Neuron (in vitro differentiated cells): Measurements from ENCODE around the gene AGFG1.

Experiments used
- H2AFZ ChIP-seq: one replicate; pipeline ENCODE4 v1.6.1; 2013; ENCODE audit warnings: low read depth, mild to moderate bottlenecking, inconsistent platforms, low read length, moderate library complexity
- H3K27me3 ChIP-seq: one replicate; pipeline ENCODE4 v1.6.1; 2013; ENCODE audit warnings: low read length; ENCODE audit not compliant: insufficient read depth
- H3K36me3 ChIP-seq: one replicate; pipeline ENCODE4 v1.6.1; 2013; ENCODE audit warnings: low read length; ENCODE audit not compliant: insufficient read depth
- H3K4me1 ChIP-seq: one replicate; pipeline ENCODE4 v1.6.1; 2013; ENCODE audit warnings: low read length; ENCODE audit not compliant: insufficient read depth
- H3K4me3 ChIP-seq: 2 replicates; pipeline ENCODE4 v1.5.1; 2013; ENCODE audit warnings: mild to moderate bottlenecking, low read length, moderate library complexity
- H3K9me3 ChIP-seq: one replicate; pipeline ENCODE4 v1.6.1; 2013; ENCODE audit warnings: low read length

Gene AGFG1

DNA sequence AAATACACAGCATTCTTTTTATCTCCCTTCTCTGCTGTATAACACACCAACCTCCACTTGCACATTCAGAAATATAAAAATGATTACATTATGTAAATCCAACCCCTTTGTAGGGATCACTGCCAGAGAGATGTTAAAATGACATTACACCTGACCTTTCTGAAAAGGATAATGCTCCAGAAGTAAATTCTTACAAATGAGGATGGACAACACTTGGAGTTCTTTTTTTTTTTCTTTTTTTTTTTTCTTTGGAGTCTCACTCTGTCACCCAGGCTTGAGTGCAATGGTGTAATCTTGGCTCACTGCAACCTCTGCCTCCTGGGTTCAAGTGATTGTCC, 20.3 kb upstream of the AGFG1 start:
- no peaks in the 10 kb centered on the region for H3K27me3 ChIP-seq
- H3K36me3 ChIP-seq: no peaks in the 10 kb centered on the region
- no peaks in the 10 kb centered on the region for H3K9me3 ChIP-seq
- H3K4me1 ChIP-seq: peaks cover 16% of the 10 kb centered on the region
- H2AFZ ChIP-seq: no peak overlapping the region
- no peak overlapping the region for H3K4me3 ChIP-seq

DNA sequence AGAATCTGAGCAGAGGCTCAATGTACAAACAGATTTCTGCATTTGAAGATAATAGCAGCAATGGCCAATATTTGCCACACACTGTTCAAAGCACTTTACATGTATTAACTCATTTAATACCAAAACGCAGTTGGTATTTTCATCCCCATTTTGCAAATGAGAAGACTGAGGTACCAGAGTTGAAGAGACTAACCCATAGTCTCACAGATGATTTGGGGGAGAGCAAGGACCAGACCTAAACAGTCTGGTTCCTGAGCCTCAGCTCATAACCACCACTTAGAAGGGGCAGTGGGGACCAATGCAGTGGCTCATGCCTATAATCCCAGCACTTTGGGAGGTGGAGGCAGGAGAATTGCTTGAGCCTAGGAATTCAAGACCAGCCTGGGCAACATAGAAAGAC, 18.1 kb upstream of the AGFG1 start:
- H3K4me3 ChIP-seq: no peak overlapping the region
- no peaks in the 10 kb centered on the region for H3K9me3 ChIP-seq
- no peaks in the 10 kb centered on the region for H3K36me3 ChIP-seq
- no peak overlapping the region for H2AFZ ChIP-seq
- peaks cover 9% of the 10 kb centered on the region for H3K4me1 ChIP-seq
- no peaks in the 10 kb centered on the region for H3K27me3 ChIP-seq

DNA sequence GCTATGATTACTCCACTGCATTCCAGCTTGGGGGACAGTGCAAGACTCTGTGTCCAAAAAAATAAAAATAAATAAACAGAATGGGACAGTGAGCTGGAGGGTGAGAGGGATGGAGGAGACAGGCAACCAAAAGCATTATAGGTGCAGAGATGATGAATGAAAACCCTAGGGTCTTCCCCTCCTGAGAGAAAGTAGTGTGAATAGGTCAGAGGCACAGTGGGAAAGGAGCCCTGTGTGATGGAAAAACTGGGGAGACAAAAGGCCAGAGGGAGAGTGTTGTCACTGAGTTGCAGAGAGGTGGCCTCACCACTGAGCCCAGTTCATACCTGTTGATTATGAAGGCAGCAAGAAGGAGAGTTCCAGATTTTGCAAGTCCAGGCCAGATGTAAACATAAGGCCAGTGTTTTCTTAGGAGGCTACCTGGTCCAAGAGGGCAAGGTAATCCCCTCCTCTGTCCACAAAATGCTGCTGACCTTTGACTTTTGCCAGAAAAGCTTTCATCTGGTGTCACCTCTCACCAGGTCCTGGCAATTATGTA, 17.6 kb upstream of the AGFG1 start:
- Histone ChIP-seq H3K36me3 (no peaks in the 10 kb centered on the region), H3K27me3 (no peaks in the 10 kb centered on the region), H3K4me1 (peaks cover 8% of the 10 kb centered on the region), H3K9me3 (no peaks in the 10 kb centered on the region), H2AFZ (no peak overlapping the region), H3K4me3 (no peak overlapping the region)

DNA sequence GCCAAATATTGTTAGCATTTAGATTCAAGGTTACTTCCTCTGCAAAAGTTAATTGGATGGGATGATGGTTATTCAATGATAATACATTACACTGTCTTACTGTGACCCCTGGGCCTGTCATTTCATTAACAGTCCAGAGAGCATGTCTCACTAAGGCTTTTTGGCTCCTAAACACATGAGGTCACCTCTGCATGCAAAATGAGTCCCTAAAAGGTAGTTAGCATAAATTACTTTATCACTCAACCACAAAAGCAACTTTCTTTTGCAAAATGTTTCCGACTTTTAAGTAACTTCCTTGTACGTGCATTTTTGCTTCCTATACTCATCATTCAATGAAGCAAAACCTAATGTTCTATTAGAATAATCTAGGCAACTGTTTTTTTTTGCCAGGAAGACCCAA, 16.8 kb upstream of the AGFG1 start:
- Histone ChIP-seq H3K4me3 (no peak overlapping the region), H3K36me3 (no peaks in the 10 kb centered on the region), H3K9me3 (no peaks in the 10 kb centered on the region), H2AFZ (no peak overlapping the region), H3K27me3 (no peaks in the 10 kb centered on the region), H3K4me1 (no peaks in the 10 kb centered on the region)

- Histone ChIP-seq H3K4me3 (no peak overlapping the region), H3K9me3 (no peaks in the 10 kb centered on the region), H3K27me3 (no peaks in the 10 kb centered on the region), H3K4me1 (no peaks in the 10 kb centered on the region), H3K36me3 (no peaks in the 10 kb centered on the region), H2AFZ (no peak overlapping the region)
Observed at GRCh38 chr2:227456102-227456501, 15.9 kb upstream of the AGFG1 start.

DNA sequence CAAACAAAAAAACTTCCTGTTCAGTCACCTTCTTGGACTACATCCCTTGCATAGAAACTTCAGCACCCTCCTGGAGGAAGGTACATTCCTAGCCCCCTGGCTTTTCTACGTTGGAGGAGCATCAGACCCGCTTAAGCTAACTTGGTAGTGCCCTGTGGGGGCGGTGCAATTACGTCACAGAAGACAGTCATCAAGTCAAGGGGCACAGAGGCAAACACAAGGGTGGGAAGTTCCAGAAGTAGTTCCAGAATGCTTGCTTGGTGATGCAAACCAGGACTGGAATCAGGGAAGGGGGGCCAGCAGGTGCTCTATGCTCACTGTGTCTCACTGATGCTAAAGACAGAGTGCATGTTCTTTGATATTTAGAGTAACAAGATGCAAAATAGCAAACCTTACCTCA, 15.2 kb upstream of the AGFG1 start:
- Histone ChIP-seq H3K4me1 (no peaks in the 10 kb centered on the region), H3K4me3 (no peak overlapping the region), H3K36me3 (no peaks in the 10 kb centered on the region), H2AFZ (no peak overlapping the region), H3K9me3 (no peaks in the 10 kb centered on the region), H3K27me3 (no peaks in the 10 kb centered on the region)

GRCh38 chr2:227460070-227460485, 11.9 kb upstream of the AGFG1 start:
- peaks cover 5% of the 10 kb centered on the region for H3K4me1 ChIP-seq
- H3K9me3 ChIP-seq: no peaks in the 10 kb centered on the region
- H3K27me3 ChIP-seq: no peaks in the 10 kb centered on the region
- H3K36me3 ChIP-seq: no peaks in the 10 kb centered on the region
- H2AFZ ChIP-seq: no peak overlapping the region
- H3K4me3 ChIP-seq: no peak overlapping the region

GRCh38 chr2:227460833-227461232, 11.1 kb upstream of the AGFG1 start:
- peaks cover 5% of the 10 kb centered on the region for H3K4me1 ChIP-seq
- no peaks in the 10 kb centered on the region for H3K36me3 ChIP-seq
- no peaks in the 10 kb centered on the region for H3K27me3 ChIP-seq
- no peak overlapping the region for H3K4me3 ChIP-seq
- no peak overlapping the region for H2AFZ ChIP-seq
- H3K9me3 ChIP-seq: no peaks in the 10 kb centered on the region

DNA sequence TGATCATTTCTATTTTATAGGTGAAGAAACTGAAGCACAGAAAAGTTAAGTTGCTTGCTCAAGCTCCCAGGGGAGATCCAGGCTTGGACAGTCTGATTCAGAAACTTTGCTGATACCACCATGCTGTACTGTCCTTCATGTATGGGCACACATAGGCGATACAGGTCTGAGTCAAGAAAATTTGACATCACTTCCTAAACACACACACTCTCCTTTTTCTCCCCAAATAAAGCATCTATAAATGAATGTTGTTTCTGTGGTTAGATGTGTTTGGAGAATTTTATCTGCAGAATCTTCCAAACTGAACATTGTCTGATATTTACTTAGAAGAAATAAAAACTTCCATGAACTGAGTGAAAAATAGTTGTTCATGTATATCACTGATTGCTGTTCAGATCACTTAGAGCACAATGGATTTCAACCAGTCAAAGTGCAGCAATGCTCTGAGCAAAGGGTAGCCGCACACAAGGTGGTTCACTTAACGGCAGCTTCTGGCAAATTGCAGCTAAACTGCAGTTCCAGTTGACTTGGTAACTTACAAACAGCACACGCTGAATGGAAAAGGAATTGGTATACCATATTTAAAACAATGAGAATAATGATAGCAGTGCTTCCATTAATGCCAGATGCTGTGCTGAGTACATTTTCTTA, 10.0 kb upstream of the AGFG1 start:
- H2AFZ ChIP-seq: no peak overlapping the region
- H3K4me3 ChIP-seq: no peak overlapping the region
- no peaks in the 10 kb centered on the region for H3K27me3 ChIP-seq
- no peaks in the 10 kb centered on the region for H3K9me3 ChIP-seq
- peaks cover 5% of the 10 kb centered on the region for H3K4me1 ChIP-seq
- no peaks in the 10 kb centered on the region for H3K36me3 ChIP-seq

DNA sequence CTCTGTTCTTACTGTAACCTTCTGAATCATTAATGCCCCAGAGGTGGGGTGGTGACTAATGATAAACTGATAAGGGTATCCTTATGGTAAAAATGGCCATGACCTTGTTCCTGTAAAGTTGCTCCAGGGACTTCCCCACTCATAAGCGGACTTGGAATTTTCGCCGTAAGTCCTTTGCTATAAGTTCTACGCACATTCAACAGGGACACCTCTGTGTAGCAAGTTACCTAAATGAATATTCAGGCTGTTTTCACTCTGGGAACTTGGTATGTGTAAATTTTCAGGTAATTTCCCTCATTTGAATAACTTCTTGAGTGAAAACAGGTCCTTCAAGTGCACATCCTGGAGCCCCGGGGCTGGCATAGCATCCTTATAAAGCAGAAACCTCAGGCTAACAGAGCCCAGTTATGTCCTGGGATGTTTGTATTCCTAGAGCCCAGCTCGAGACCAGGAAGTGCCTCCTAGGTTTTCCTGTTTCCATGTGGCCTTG, 9.4 kb upstream of the AGFG1 start:
- H3K4me3 ChIP-seq: no peak overlapping the region
- no peaks in the 10 kb centered on the region for H3K9me3 ChIP-seq
- H3K4me1 ChIP-seq: peaks cover 5% of the 10 kb centered on the region
- no peaks in the 10 kb centered on the region for H3K36me3 ChIP-seq
- H3K27me3 ChIP-seq: no peaks in the 10 kb centered on the region
- no peak overlapping the region for H2AFZ ChIP-seq

DNA sequence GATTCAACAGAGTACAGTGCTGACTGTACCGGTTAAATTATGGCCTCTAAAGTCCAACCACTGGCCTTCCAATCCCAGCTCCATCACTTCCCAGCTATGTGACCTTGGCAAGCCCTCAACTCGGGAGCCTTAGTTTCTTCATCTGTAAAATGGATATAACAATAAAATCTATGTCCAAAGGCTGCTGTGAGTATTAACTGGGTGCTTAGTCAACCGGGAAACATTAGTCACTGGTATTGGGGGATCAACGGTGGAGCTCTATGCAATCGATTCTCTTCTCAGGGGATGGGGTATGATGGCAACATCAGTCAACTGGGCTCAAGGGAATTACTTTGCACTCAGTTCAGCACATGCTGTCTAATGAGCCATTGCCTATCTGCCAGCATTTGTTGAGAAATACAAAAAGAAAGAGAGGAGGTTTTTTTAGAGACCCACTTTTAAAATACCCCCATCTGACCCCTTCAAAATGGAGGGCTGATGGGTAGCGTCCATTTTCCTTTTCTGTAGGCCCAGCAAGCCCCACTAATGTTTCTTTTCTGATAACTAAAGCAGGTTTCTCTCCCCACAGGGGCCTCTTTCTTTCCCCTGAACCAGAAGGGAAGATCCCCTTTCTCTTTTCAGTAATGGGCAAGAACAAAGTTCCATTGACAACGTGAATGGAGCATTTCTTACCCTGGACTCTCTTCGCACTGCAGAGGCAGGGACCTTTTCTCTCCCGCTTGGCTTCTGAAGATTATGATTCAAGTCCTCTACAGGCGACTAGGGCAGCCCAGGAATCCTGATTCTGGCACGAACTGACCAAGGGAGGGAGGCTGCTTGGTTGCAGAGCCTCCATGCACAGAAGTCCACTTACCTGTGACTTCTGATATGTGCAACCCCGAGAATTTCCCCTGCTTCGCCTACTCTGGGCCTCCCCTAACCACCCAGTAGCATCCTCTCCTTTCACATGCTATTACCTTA, 8.7 kb upstream of the AGFG1 start:
- no peak overlapping the region for H3K4me3 ChIP-seq
- no peaks in the 10 kb centered on the region for H3K27me3 ChIP-seq
- peak overlapping the region; percentile 66 for H2AFZ ChIP-seq

GRCh38 chr2:227464361-227464760, 7.6 kb upstream of the AGFG1 start:
- H2AFZ ChIP-seq: no peak overlapping the region
- no peaks in the 10 kb centered on the region for H3K9me3 ChIP-seq
- H3K36me3 ChIP-seq: no peaks in the 10 kb centered on the region
- peaks cover 5% of the 10 kb centered on the region for H3K4me1 ChIP-seq
- H3K27me3 ChIP-seq: no peaks in the 10 kb centered on the region
- H3K4me3 ChIP-seq: no peak overlapping the region

More for the DNA sequence above, 8.7 kb upstream of the AGFG1 start:
- H3K36me3 ChIP-seq: no peaks in the 10 kb centered on the region
- H3K4me1 ChIP-seq: peaks cover 5% of the 10 kb centered on the region
- no peaks in the 10 kb centered on the region for H3K9me3 ChIP-seq

GRCh38 chr2:227464851-227465250, 7.1 kb upstream of the AGFG1 start:
- H3K4me1 ChIP-seq: peaks cover 5% of the 10 kb centered on the region
- H3K9me3 ChIP-seq: no peaks in the 10 kb centered on the region
- H3K4me3 ChIP-seq: no peak overlapping the region
- H3K36me3 ChIP-seq: no peaks in the 10 kb centered on the region
- H3K27me3 ChIP-seq: no peaks in the 10 kb centered on the region
- H2AFZ ChIP-seq: no peak overlapping the region
